Measurements from ENCODE around the gene WDFY1. TPM values are rescaled to one million over a fixed set of nuclear protein-coding genes. Genes with fewer than 3 reads are reported as not detected.

The WDFY1 gene
- total RNA-seq, 1 donor from 2014 or later, result 52.6 TPM

- TF ChIP-seq CTCF (IDR thresholded peaks at IDR 0.05; ENCODE audit: insufficient read depth, low read depth, low read length) (no peak), EZH2 (IDR thresholded peaks at IDR 0.05; ENCODE audit: insufficient read depth, low read length) (no peak)
- H3K27me3 Mint-ChIP-seq (ENCODE audit: low read depth, unreplicated experiment), result no peaks in the 10 kb centered on the region
- Histone ChIP-seq H3K27ac (ENCODE audit: low read depth, low read length) (no peak overlapping the region), H3K4me3 (ENCODE audit: insufficient read depth, low read depth, low read length) (no peak overlapping the region), H3K36me3 (ENCODE audit: insufficient read depth, low read length) (peaks cover 21% of the 10 kb centered on the region), H3K9me3 (ENCODE audit: insufficient read depth, low read depth, low read length) (no peaks in the 10 kb centered on the region), H3K27me3 (ENCODE audit: insufficient read depth, low read length) (no peaks in the 10 kb centered on the region), H3K4me2 (ENCODE audit: low read length) (no peak overlapping the region), H4K20me1 (ENCODE audit: insufficient read depth, low read length) (peaks cover 8% of the 10 kb centered on the region), H3K9ac (ENCODE audit: low read length) (no peak overlapping the region), H3K79me2 (ENCODE audit: insufficient read depth, low read length) (no peaks in the 10 kb centered on the region), H3K4me1 (ENCODE audit: insufficient read depth, low read length) (no peaks in the 10 kb centered on the region), H2AFZ (ENCODE audit: low read depth, low read length) (no peak overlapping the region)
- FAIRE-seq (no peak), DNase-seq (ENCODE audit: low read depth) (peak; percentile 26)
- no peak overlapping the region for H3K4me3 Mint-ChIP-seq (ENCODE audit: unreplicated experiment)
- H3K4me1 Mint-ChIP-seq (ENCODE audit: low read depth, unreplicated experiment), result peaks cover 21% of the 10 kb centered on the region
- no peaks in the 10 kb centered on the region for H3K9me3 Mint-ChIP-seq (ENCODE audit: unreplicated experiment)
- no peak overlapping the region for H3K27ac Mint-ChIP-seq (ENCODE audit: unreplicated experiment)
- H3K36me3 Mint-ChIP-seq (ENCODE audit: low read depth, unreplicated experiment), result peaks cover 17% of the 10 kb centered on the region
These were observed 48.3 kb downstream of the WDFY1 start for GRCh38 chr2:223896833-223897311.

GRCh38 chr2:223894968-223895367 lies 50.2 kb downstream of the WDFY1 start:
- H3K27ac ChIP-seq (ENCODE audit: low read depth, low read length), result no peak overlapping the region
- no peak for FAIRE-seq
- H3K79me2 ChIP-seq (ENCODE audit: insufficient read depth, low read length), result no peaks in the 10 kb centered on the region
- H3K4me2 ChIP-seq (ENCODE audit: low read length), result no peak overlapping the region
- H3K4me1 ChIP-seq (ENCODE audit: insufficient read depth, low read length), result no peaks in the 10 kb centered on the region
- H3K36me3 ChIP-seq (ENCODE audit: insufficient read depth, low read length), result peaks cover 16% of the 10 kb centered on the region
- H3K9me3 Mint-ChIP-seq (ENCODE audit: unreplicated experiment), result no peaks in the 10 kb centered on the region
- H3K9ac ChIP-seq (ENCODE audit: low read length), result no peak overlapping the region
- no peak overlapping the region for H3K27ac Mint-ChIP-seq (ENCODE audit: unreplicated experiment)
- H4K20me1 ChIP-seq (ENCODE audit: insufficient read depth, low read length), result peaks cover 8% of the 10 kb centered on the region
- H3K27me3 ChIP-seq (ENCODE audit: insufficient read depth, low read length), result no peaks in the 10 kb centered on the region
- no peak for TF ChIP-seq EZH2 (IDR thresholded peaks at IDR 0.05; ENCODE audit: insufficient read depth, low read length)
- no peak for TF ChIP-seq CTCF (IDR thresholded peaks at IDR 0.05; ENCODE audit: insufficient read depth, low read depth, low read length)
- H3K4me3 Mint-ChIP-seq (ENCODE audit: unreplicated experiment), result no peak overlapping the region
- H2AFZ ChIP-seq (ENCODE audit: low read depth, low read length), result no peak overlapping the region
- no peaks in the 10 kb centered on the region for H3K27me3 Mint-ChIP-seq (ENCODE audit: low read depth, unreplicated experiment)
- peaks cover 24% of the 10 kb centered on the region for H3K4me1 Mint-ChIP-seq (ENCODE audit: low read depth, unreplicated experiment)
- peaks cover 17% of the 10 kb centered on the region for H3K36me3 Mint-ChIP-seq (ENCODE audit: low read depth, unreplicated experiment)
- no peak overlapping the region for H3K4me3 ChIP-seq (ENCODE audit: insufficient read depth, low read depth, low read length)
- no peak for DNase-seq (ENCODE audit: low read depth)
- no peaks in the 10 kb centered on the region for H3K9me3 ChIP-seq (ENCODE audit: insufficient read depth, low read depth, low read length)

- H3K4me3 Mint-ChIP-seq (ENCODE audit: unreplicated experiment), result no peak overlapping the region
These were observed 51.1 kb downstream of the WDFY1 start for GRCh38 chr2:223894009-223894408.

More at GRCh38 chr2:223894009-223894408, 51.1 kb downstream of the WDFY1 start:
- Histone ChIP-seq H3K27ac (ENCODE audit: low read depth, low read length) (no peak overlapping the region), H2AFZ (ENCODE audit: low read depth, low read length) (no peak overlapping the region), H3K4me3 (ENCODE audit: insufficient read depth, low read depth, low read length) (no peak overlapping the region), H3K27me3 (ENCODE audit: insufficient read depth, low read length) (no peaks in the 10 kb centered on the region), H3K79me2 (ENCODE audit: insufficient read depth, low read length) (no peaks in the 10 kb centered on the region), H3K36me3 (ENCODE audit: insufficient read depth, low read length) (peaks cover 24% of the 10 kb centered on the region), H3K9ac (ENCODE audit: low read length) (no peak overlapping the region), H3K4me2 (ENCODE audit: low read length) (no peak overlapping the region), H4K20me1 (ENCODE audit: insufficient read depth, low read length) (peaks cover 8% of the 10 kb centered on the region), H3K9me3 (ENCODE audit: insufficient read depth, low read depth, low read length) (no peaks in the 10 kb centered on the region), H3K4me1 (ENCODE audit: insufficient read depth, low read length) (no peaks in the 10 kb centered on the region)
- no peak for DNase-seq (ENCODE audit: low read depth)
- Mint-ChIP-seq H3K4me1 (ENCODE audit: low read depth, unreplicated experiment) (peaks cover 24% of the 10 kb centered on the region), H3K27ac (ENCODE audit: unreplicated experiment) (no peak overlapping the region), H3K9me3 (ENCODE audit: unreplicated experiment) (no peaks in the 10 kb centered on the region), H3K36me3 (ENCODE audit: low read depth, unreplicated experiment) (peaks cover 26% of the 10 kb centered on the region), H3K27me3 (ENCODE audit: low read depth, unreplicated experiment) (no peaks in the 10 kb centered on the region)
- no peak for FAIRE-seq
- TF ChIP-seq CTCF (IDR thresholded peaks at IDR 0.05; ENCODE audit: insufficient read depth, low read depth, low read length) (no peak), EZH2 (IDR thresholded peaks at IDR 0.05; ENCODE audit: insufficient read depth, low read length) (no peak)

All from astrocyte (in vitro differentiated cells and primary cell).